Right lobe of liver (tissue), 6 donors: ENCODE measurements around the gene MINK1. TPM values are rescaled to one million over a fixed set of nuclear protein-coding genes. Genes with fewer than 3 reads are reported as not detected.

ENCODE experiments used
- ATAC-seq, 4 donors: fragments of 200-7000 bp; cut with Tn5 transposase; one replicate each; pipeline ENCODE4 v1.9.1; 2020; ENCODE audit warnings: mild to moderate bottlenecking in 4 of 4, moderate library complexity in 4 of 4
- DNase-seq, 3 donors: peaks; one replicate each; pipeline ENCODE4 v3.0.0-alpha.2; 2020
- H3K27ac ChIP-seq, 3 donors: fragments of 200-600 bp; one replicate each; pipeline ENCODE4 v1.8.0; 2022
- H3K27me3 ChIP-seq, 2 donors: fragments of 200-600 bp; one replicate each; pipeline ENCODE4 v1.8.0; 2022
- H3K36me3 ChIP-seq, 4 donors: fragments of 200-600 bp; sonication (generic) in 1 of 4; one replicate each; pipeline versions ENCODE4 v1.5.1 to v1.8.0; 2017 to 2022; ENCODE audit warnings: control low read depth in 1 of 4
- H3K4me1 ChIP-seq, 4 donors: fragments of 200-600 bp; sonication (generic) in 1 of 4; one replicate each; pipeline versions ENCODE4 v1.5.1 to v1.8.0; 2017 to 2022; ENCODE audit warnings: control low read depth in 1 of 4
- H3K4me3 ChIP-seq, 3 donors: fragments of 200-600 bp; one replicate each; pipeline ENCODE4 v1.8.0; 2022
- H3K9me3 ChIP-seq, 4 donors: fragments of 200-600 bp; sonication (generic) in 1 of 4; one replicate each; pipeline versions ENCODE4 v1.5.1 to v1.8.0; 2017 to 2022; ENCODE audit warnings: control low read depth in 1 of 4
- CTCF ChIP-seq, 4 donors: fragments of 200-600 bp in 3 of 4; fragments of 450-650 bp in 1 of 4; IDR thresholded peaks; one replicate each; pipeline versions ENCODE4 v1.5.1 to v1.8.0; 2016 to 2022; ENCODE audit warnings: antibody characterized with exemption in 4 of 4, mild to moderate bottlenecking in 2 of 4
- POLR2A ChIP-seq: fragments of 450-650 bp; IDR thresholded peaks from one replicate; pipeline ENCODE4 v1.6.1; 2017; ENCODE audit warnings: antibody characterized with exemption, mild to moderate bottlenecking
- WGBS: methylation state at CpG from one replicate; pipeline ENCODE4 v1.1.6; 2018; ENCODE audit warnings: low coverage, low lambda C conversion rate; ENCODE audit not compliant: insufficient coverage; ENCODE audit errors: missing lambda C conversion rate; 5-methylcytosine and 5-hydroxymethylcytosine counted together
- intact Hi-C, 2 donors: fragments of 100-400 bp; cut with DNase I; formaldehyde crosslinking; loops; one replicate each; pipeline versions ENCODE4 v1.11.2 to v1.14.1; 2022
- total RNA-seq, 6 experiments: library from RNA; depleted of rRNA in 2 of 6; stranded (reverse); fragments of >200 nt in 2 of 6; fragmentation: NEBNext Ultra II Directional in 3 of 6; extraction: Animal tissue kit (Norgen Biotek cat#: 25700) in 3 of 6; gene quantifications; one replicate each; pipeline versions ENCODE4 v1.1.0 to v1.2.4, GENCODE V29; 2016 to 2023
- donor health status: DM: no; HTN: yes; CAD: no.
- donor health status: DM: no; HTN: no; CAD: no.
- donor health status: DM: no; HTN: no; CAD: no.
- donor health status: DM: no; HTN: yes; CAD: no.
- donor health status: DM: no; HTN: yes; CAD: no.

Gene MINK1
- total RNA-seq, 6 experiments from 2014 or later, result 20.3 to 42.5 (median 28.0) TPM

- 85% methylated on average over 3 of the region's 4 CpGs for WGBS
- H3K9me3 ChIP-seq, result no peaks in the 10 kb centered on the region
- no peaks in the 10 kb centered on the region for H3K27me3 ChIP-seq
- H3K36me3 ChIP-seq, result no peaks in the 10 kb centered on the region
- ATAC-seq (no peak), DNase-seq (no peak)
- intact Hi-C loops, result no loop called here
- H3K4me1 ChIP-seq, result peaks cover 0 to 25% (median 11%) of the 10 kb centered on the region in 4 donors
- no peak overlapping the region for H3K27ac ChIP-seq
- H3K4me3 ChIP-seq, result no peak overlapping the region
- TF ChIP-seq CTCF (IDR thresholded peaks at IDR 0.05), result no peak
- no peak for TF ChIP-seq POLR2A
Measured at GRCh38 chr17:4836221-4836620, 3.1 kb downstream of the MINK1 start.

- no peak overlapping the region for H3K27ac ChIP-seq
- H3K36me3 ChIP-seq, result no peaks in the 10 kb centered on the region
- peaks cover 0 to 25% (median 11%) of the 10 kb centered on the region in 4 donors for H3K4me1 ChIP-seq
- DNase-seq (no peak), ATAC-seq (no peak)
- no peak overlapping the region for H3K4me3 ChIP-seq
- no peak for TF ChIP-seq POLR2A
- TF ChIP-seq CTCF (IDR thresholded peaks at IDR 0.05), result no peak
- WGBS, result 61% methylated on average over 10 of the region's 13 CpGs
- intact Hi-C loops, result no loop called here
- no peaks in the 10 kb centered on the region for H3K27me3 ChIP-seq
- no peaks in the 10 kb centered on the region for H3K9me3 ChIP-seq
Measured at GRCh38 chr17:4837471-4838308, 4.5 kb downstream of the MINK1 start.

- ATAC-seq, result no peak
- WGBS, result 75% methylated on average over 2 of the region's 3 CpGs
- peaks cover 0 to 25% (median 11%) of the 10 kb centered on the region in 4 donors for H3K4me1 ChIP-seq
Measured at GRCh38 chr17:4838309-4838785, 5.2 kb downstream of the MINK1 start.

GRCh38 chr17:4839221-4839620 is 6.1 kb downstream of the MINK1 start:
- Histone ChIP-seq H3K27ac (no peak overlapping the region), H3K9me3 (no peaks in the 10 kb centered on the region), H3K4me1 (peaks cover 0 to 22% (median 11%) of the 10 kb centered on the region in 4 donors), H3K36me3 (no peaks in the 10 kb centered on the region), H3K4me3 (no peak overlapping the region), H3K27me3 (no peaks in the 10 kb centered on the region)
- WGBS, result 89% methylated on average over 8 of the region's 8 CpGs
- TF ChIP-seq POLR2A (no peak), CTCF (IDR thresholded peaks at IDR 0.05) (no peak)
- ATAC-seq (no peak), DNase-seq (no peak)
- intact Hi-C loops, result no loop called here

More at GRCh38 chr17:4838309-4838785, 5.2 kb downstream of the MINK1 start:
- Histone ChIP-seq H3K27ac (no peak overlapping the region), H3K36me3 (no peaks in the 10 kb centered on the region), H3K4me3 (no peak overlapping the region), H3K27me3 (no peaks in the 10 kb centered on the region), H3K9me3 (no peaks in the 10 kb centered on the region)
- intact Hi-C loops, result no loop called here
- TF ChIP-seq CTCF (IDR thresholded peaks at IDR 0.05), result no peak
- TF ChIP-seq POLR2A, result no peak
- no peak for DNase-seq
